Gastroesophageal sphincter (tissue), 3 donors: ENCODE measurements around the gene GRIP2.

Source experiments
- EP300 ChIP-seq: sonication (generic); formaldehyde crosslinking; IDR thresholded peaks from one replicate; pipeline ENCODE4 v1.6.1; 2017; ENCODE audit warnings: antibody characterized with exemption, mild to moderate bottlenecking
- POLR2AphosphoS5 ChIP-seq: sonication (generic); formaldehyde crosslinking; IDR thresholded peaks from one replicate; pipeline ENCODE4 v1.6.1; 2017; ENCODE audit warnings: antibody characterized with exemption
- TF ChIP-seq, protein P1 (sequence below), 4 experiments: fragments of 200-600 bp in 2 of 4; fragments of 450-650 bp in 2 of 4; sonication (generic) in 1 of 4; IDR thresholded peaks; one replicate each; pipeline ENCODE4 v1.5.1; 2017 to 2019; ENCODE audit warnings: antibody characterized with exemption in 4 of 4, mild to moderate bottlenecking in 2 of 4, moderate library complexity in 2 of 4

DNA sequence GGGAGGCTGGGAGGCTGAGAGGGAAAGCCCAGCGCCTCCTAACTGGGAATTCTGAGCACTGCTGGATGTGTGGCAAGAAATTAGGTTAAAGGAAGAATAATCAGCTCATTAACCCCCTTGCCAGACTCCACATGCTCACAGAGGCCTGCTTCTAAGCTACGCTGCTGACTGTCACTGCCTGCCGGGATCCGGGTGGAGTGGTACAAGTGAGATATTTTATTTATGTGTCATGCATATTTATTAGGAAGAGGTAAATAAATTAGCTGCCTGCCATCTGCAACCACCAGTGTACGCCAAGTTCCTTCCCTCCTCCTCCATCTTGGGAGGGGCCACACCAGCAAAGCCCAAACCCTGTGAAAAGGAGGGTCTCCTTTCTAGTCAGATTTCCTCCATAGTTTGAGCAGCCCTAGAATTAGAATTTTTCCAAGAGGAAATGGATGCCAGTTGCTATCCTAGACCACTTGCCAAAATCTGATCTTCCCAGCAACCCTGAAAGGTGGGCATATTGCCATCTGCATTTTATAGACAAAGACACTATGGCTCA, 43.5 kb upstream of the GRIP2 start:
- no peak for TF ChIP-seq EP300
- TF ChIP-seq POLR2AphosphoS5: no peak
- TF ChIP-seq, protein P1, sequence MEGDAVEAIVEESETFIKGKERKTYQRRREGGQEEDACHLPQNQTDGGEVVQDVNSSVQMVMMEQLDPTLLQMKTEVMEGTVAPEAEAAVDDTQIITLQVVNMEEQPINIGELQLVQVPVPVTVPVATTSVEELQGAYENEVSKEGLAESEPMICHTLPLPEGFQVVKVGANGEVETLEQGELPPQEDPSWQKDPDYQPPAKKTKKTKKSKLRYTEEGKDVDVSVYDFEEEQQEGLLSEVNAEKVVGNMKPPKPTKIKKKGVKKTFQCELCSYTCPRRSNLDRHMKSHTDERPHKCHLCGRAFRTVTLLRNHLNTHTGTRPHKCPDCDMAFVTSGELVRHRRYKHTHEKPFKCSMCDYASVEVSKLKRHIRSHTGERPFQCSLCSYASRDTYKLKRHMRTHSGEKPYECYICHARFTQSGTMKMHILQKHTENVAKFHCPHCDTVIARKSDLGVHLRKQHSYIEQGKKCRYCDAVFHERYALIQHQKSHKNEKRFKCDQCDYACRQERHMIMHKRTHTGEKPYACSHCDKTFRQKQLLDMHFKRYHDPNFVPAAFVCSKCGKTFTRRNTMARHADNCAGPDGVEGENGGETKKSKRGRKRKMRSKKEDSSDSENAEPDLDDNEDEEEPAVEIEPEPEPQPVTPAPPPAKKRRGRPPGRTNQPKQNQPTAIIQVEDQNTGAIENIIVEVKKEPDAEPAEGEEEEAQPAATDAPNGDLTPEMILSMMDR (IDR thresholded peaks at IDR 0.05): no peak
